Neural cell (in vitro differentiated cells): ENCODE data around the gene RESF1.

Experiments used
- EP300 ChIP-seq: fragments of 450-650 bp; conservative IDR thresholded peaks from 2 replicates; pipeline ENCODE4 v1.6.1; 2014; ENCODE audit warnings: antibody characterized with exemption, mild to moderate bottlenecking, moderate library complexity; ENCODE audit not compliant: poor library complexity, severe bottlenecking
- EZH2 ChIP-seq: fragments of 200-600, 300-800 bp; shearing (Covaris generic), sonication (generic); IDR thresholded peaks from 2 replicates; pipeline ENCODE4 v1.6.1; 2014; ENCODE audit warnings: antibody characterized with exemption, low read length, borderline replicate concordance, mild to moderate bottlenecking; ENCODE audit not compliant: insufficient read depth, poor library complexity, severe bottlenecking
- MXI1 ChIP-seq: fragments of 450-650 bp; conservative IDR thresholded peaks from 2 replicates; pipeline ENCODE4 v1.6.1; 2014; ENCODE audit warnings: antibody characterized with exemption, mild to moderate bottlenecking; ENCODE audit not compliant: poor library complexity, severe bottlenecking
- POLR2AphosphoS5 ChIP-seq: IDR thresholded peaks from 2 replicates; pipeline ENCODE4 v1.6.1; 2012
- TF ChIP-seq, protein P1 (sequence below): fragments of 450-650 bp; IDR thresholded peaks from 2 replicates; pipeline ENCODE4 v1.5.1; 2014; ENCODE audit warnings: antibody characterized with exemption, mild to moderate bottlenecking, moderate library complexity; ENCODE audit not compliant: poor library complexity, severe bottlenecking
- TF ChIP-seq, protein P2 (sequence below): IDR thresholded peaks from 2 replicates; pipeline ENCODE4 v1.6.1; 2012; ENCODE audit warnings: borderline replicate concordance

DNA sequence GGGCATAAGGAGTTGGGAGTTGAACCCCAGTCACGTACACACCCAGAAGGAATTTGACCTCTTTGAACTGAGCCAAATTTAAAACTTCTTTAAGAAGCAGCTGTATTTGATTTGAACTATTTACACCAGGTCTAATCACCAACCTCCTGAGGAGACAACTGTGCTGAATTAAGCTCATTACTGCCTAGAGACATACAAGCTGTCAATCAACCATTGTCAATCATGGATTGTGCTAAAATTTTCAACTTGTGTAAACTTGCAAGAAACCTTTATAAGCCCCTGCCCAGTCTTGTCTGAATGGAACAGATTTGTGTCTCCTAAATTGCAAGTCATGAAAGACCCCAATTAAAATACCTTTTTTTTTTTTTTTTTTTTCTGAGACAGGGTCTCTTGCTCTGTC lies 44.3 kb upstream of the RESF1 start:
- TF ChIP-seq, protein P1, sequence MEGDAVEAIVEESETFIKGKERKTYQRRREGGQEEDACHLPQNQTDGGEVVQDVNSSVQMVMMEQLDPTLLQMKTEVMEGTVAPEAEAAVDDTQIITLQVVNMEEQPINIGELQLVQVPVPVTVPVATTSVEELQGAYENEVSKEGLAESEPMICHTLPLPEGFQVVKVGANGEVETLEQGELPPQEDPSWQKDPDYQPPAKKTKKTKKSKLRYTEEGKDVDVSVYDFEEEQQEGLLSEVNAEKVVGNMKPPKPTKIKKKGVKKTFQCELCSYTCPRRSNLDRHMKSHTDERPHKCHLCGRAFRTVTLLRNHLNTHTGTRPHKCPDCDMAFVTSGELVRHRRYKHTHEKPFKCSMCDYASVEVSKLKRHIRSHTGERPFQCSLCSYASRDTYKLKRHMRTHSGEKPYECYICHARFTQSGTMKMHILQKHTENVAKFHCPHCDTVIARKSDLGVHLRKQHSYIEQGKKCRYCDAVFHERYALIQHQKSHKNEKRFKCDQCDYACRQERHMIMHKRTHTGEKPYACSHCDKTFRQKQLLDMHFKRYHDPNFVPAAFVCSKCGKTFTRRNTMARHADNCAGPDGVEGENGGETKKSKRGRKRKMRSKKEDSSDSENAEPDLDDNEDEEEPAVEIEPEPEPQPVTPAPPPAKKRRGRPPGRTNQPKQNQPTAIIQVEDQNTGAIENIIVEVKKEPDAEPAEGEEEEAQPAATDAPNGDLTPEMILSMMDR: no peak
- TF ChIP-seq MXI1 (no peak), EP300 (no peak), EZH2 (no peak), POLR2AphosphoS5 (no peak)
- TF ChIP-seq, protein P2, sequence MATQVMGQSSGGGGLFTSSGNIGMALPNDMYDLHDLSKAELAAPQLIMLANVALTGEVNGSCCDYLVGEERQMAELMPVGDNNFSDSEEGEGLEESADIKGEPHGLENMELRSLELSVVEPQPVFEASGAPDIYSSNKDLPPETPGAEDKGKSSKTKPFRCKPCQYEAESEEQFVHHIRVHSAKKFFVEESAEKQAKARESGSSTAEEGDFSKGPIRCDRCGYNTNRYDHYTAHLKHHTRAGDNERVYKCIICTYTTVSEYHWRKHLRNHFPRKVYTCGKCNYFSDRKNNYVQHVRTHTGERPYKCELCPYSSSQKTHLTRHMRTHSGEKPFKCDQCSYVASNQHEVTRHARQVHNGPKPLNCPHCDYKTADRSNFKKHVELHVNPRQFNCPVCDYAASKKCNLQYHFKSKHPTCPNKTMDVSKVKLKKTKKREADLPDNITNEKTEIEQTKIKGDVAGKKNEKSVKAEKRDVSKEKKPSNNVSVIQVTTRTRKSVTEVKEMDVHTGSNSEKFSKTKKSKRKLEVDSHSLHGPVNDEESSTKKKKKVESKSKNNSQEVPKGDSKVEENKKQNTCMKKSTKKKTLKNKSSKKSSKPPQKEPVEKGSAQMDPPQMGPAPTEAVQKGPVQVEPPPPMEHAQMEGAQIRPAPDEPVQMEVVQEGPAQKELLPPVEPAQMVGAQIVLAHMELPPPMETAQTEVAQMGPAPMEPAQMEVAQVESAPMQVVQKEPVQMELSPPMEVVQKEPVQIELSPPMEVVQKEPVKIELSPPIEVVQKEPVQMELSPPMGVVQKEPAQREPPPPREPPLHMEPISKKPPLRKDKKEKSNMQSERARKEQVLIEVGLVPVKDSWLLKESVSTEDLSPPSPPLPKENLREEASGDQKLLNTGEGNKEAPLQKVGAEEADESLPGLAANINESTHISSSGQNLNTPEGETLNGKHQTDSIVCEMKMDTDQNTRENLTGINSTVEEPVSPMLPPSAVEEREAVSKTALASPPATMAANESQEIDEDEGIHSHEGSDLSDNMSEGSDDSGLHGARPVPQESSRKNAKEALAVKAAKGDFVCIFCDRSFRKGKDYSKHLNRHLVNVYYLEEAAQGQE: no peak
